GM23338 (cell line): ENCODE measurements around the gene MRPL27. TPM values are rescaled to one million over a fixed set of nuclear protein-coding genes. Genes with fewer than 3 reads are reported as not detected.

ENCODE experiments used
- CREB1 ChIP-seq: fragments of 250-450 bp; sonication (Bioruptor Pico); IDR thresholded peaks from 2 replicates; pipeline ENCODE4 v1.5.0; 2020; ENCODE audit warnings: low read depth, mild to moderate bottlenecking, moderate library complexity
- CTCF ChIP-seq, 2 experiments: fragments of 200-600 bp in 1 of 2; sonication (generic) in 1 of 2; conservative IDR thresholded peaks; 2 replicates each; pipeline versions ENCODE4 v1.5.1 to v1.6.1; 2016 to 2017; ENCODE audit warnings: antibody characterized with exemption in 2 of 2, low read depth in 2 of 2, mild to moderate bottlenecking in 2 of 2, moderate library complexity in 1 of 2
- ETS1 ChIP-seq: IDR thresholded peaks from 2 replicates; pipeline ENCODE4 v1.6.1; 2016; ENCODE audit warnings: antibody characterized with exemption
- EZH2 ChIP-seq: fragments of 200-600 bp; sonication (generic); IDR thresholded peaks from one replicate; pipeline ENCODE4 v1.8.0; 2017; ENCODE audit warnings: antibody characterized with exemption, mild to moderate bottlenecking, low read depth; ENCODE audit not compliant: unreplicated experiment
- JUNB ChIP-seq: IDR thresholded peaks from one replicate; pipeline ENCODE4 v1.6.1; 2016; ENCODE audit warnings: antibody characterized with exemption; ENCODE audit not compliant: unreplicated experiment
- NANOG ChIP-seq: IDR thresholded peaks from 2 replicates; pipeline ENCODE4 v1.6.1; 2016; ENCODE audit warnings: antibody characterized with exemption, borderline replicate concordance
- ZNF114 ChIP-seq: fragments of 250-450 bp; sonication (Bioruptor Pico); IDR thresholded peaks from 2 replicates; pipeline ENCODE4 v1.5.0; 2020; ENCODE audit warnings: mild to moderate bottlenecking, moderate library complexity
- ZNF331 ChIP-seq: fragments of 250-450 bp; sonication (Bioruptor Pico); IDR thresholded peaks from 2 replicates; pipeline ENCODE4 v1.5.0; 2020; ENCODE audit warnings: low read depth, mild to moderate bottlenecking, moderate library complexity
- ZNF462 ChIP-seq: fragments of 250-450 bp; sonication (Bioruptor Pico); IDR thresholded peaks from 2 replicates; pipeline ENCODE4 v1.5.0; 2020; ENCODE audit warnings: mild to moderate bottlenecking, moderate library complexity
- polyA plus RNA-seq: library from polyadenylated mRNA; unstranded; fragments of >200 nt; fragmentation: Nextera tagmentation; extraction: Ambion mirVana; gene quantifications from 2 replicates; pipeline ENCODE4 v1.2.1, GENCODE V29; 2016
- total RNA-seq: library from RNA; depleted of rRNA; stranded (reverse); fragments of >200 nt; shearing (Covaris generic); gene quantifications from 2 replicates; pipeline ENCODE4 v1.2.3, GENCODE V29; 2014

The MRPL27 gene
- total and polyA plus RNA-seq, 2 experiments from 2014 or later: 74.3 to 227 TPM

- no peak for TF ChIP-seq ZNF462 (CRISPR knock-in tag)
- no peak for TF ChIP-seq NANOG
- TF ChIP-seq CTCF (conservative IDR thresholded peaks at IDR 0.05; ENCODE audit: low read depth in 2 of 2): no peak
- no peak for TF ChIP-seq EZH2
- TF ChIP-seq CREB1 (CRISPR knock-in tag): no peak
- no peak for TF ChIP-seq ZNF114 (CRISPR knock-in tag)
- TF ChIP-seq JUNB: no peak
- no peak for TF ChIP-seq ETS1
- no peak for TF ChIP-seq ZNF331 (CRISPR knock-in tag)
Measured at GRCh38 chr17:50330151-50330775, 42.7 kb downstream of the MRPL27 start (continued).
